Tongue (tissue), 2 donors: Measurements from ENCODE around the gene FMO5. TPM values are rescaled to one million over a fixed set of nuclear protein-coding genes. Genes with fewer than 3 reads are reported as not detected.
"Not testable (repeated sequence)": the region's sequence is repeated elsewhere in the genome, so short reads cannot be mapped to it uniquely, and the experiment has no call there.

Source experiments
- DNase-seq: peaks from one replicate; pipeline ENCODE4 v3.0.0-alpha.2; 2015
- total RNA-seq: library from RNA; depleted of rRNA; stranded (reverse); fragments of >200 nt; gene quantifications from one replicate; pipeline ENCODE4 v1.2.3, GENCODE V29; 2014

Gene FMO5
- total RNA-seq, 1 donor from 2014 or later = 1.5 TPM

DNA sequence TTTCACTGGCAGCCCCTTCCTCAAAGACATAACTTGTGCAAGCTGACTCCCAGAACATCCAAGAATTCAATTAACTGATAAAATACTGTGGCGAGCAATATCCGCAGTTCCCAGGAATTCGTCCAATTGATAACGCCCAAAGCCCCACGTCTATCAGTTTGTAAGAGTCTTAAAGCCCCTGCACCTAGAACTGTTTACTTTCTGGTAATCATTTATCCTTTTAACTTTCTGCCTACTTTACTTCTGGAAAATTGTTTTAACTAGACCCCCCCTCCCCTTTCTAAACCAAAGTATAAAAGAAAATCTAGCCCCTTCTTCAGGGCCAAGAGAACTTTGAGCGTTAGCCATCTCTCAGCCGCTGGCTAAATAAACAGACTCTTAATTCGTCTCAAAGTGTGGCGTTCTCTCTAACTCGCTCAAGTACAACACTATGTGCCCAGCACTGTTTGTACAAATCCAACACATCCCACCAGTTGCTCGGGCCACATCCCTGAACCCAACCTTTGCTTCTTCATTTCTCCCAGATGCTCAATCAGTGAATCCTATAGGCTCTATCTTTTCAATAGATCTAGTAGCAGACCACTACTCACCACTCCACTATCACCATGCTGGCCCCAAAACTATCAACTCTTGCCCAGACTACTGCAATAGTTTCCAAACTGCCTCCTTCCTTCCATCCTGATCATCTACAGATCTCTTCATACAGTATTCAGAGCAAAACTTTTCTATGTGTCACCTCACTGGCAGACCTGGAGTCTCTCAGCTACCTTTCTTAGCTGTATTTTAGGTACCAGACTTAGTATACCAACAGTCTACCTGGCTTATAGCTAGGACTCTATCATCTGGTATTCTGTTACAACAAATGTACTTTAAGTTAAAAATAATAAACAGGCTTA, 14.0 kb upstream of the FMO5 start:
- DNase-seq = no peak

GRCh38 chr1:147238053-147238902, 13.1 kb upstream of the FMO5 start:
- no peak for DNase-seq

DNA sequence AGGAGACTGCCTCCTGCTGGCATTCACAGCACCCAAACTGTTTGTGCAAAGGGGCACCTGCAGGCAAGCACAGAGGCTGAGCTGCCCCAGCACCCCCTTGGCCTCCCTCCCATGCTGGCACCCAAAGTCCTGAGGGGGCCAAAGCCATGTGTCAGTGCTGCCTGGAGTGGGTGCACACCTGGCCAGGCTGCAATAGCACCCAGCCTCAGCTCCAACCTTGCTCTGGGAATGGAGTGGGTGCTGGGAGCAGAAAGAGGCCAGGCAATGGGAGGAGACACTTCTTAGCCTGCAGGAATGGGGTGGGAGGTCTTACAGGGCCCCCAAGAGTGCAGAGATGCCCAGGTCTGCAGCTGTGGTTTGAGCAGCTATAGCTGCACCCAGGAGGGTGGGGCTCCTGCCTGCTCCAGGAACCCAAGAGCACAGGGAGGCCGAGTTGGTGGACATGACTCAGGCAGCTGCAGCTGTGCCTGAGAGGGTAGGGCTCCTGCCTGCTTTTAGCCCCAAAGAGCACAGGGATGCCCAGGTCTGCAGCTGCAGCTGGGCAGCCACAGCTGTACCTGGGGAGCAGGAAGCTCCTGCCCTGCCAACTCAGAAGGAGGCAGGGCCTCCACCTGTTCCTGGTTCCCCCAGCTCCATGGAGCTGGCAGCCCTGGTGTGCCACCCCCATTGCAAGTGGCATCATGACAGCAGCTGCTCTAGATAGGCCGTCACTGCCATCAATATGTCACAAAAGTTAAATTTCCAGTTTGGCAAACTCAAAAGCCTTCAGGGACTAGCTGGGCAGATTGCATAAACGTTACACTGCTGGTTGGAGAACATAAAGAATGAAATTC, 12.0 kb upstream of the FMO5 start:
- no peak for DNase-seq

- DNase-seq = no peak
These were observed 11.3 kb upstream of the FMO5 start for GRCh38 chr1:147236448-147236847.

GRCh38 chr1:147235822-147236221, 10.7 kb upstream of the FMO5 start:
- DNase-seq = no peak

- not testable (repeated sequence) for DNase-seq
These were observed 8.8 kb upstream of the FMO5 start for GRCh38 chr1:147233903-147234302.

DNA sequence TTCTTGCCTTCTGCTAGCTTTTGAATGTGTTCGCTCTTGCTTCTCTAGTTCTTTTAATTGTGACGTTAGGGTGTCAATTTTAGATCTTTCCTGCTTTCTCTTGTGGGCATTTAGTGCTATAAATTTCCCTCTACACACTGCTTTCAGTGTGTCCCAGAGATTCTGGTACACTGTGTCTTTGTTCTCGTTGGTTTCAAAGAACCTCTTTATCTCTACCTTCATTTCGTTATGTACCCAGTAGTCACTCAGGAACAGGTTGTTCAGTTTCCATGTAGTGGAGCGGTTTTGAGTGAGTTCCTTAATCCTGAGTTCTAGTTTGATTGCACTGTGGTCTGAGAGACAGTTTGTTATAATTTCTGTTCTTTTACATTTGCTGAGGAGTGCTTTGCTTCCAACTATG, 5.9 kb upstream of the FMO5 start:
- DNase-seq = not testable (repeated sequence)

GRCh38 chr1:147223740-147224615, 1.2 kb downstream of the FMO5 start:
- DNase-seq = no peak

GRCh38 chr1:147218606-147219005, 6.5 kb downstream of the FMO5 start:
- DNase-seq = no peak

GRCh38 chr1:147217141-147217540, 8.0 kb downstream of the FMO5 start:
- no peak for DNase-seq

DNA sequence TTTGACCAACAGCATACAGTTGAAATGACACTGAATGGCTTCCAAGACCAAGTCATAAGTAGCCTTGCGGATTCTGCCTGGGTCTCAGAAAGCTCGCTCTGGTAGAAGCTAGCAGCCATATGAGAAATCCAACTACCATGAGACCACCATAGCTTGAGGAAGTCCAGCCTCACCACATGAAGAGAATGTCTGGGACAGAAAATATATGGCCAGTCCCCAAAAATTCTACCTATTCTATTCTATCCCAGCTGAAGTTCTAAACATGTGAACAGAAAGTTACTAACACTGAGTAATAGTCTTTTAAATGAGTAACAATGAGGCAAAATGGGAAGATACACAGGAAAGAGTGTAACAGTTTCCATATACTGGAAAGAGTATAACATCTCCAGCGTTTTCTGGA, 9.0 kb downstream of the FMO5 start:
- no peak for DNase-seq

DNA sequence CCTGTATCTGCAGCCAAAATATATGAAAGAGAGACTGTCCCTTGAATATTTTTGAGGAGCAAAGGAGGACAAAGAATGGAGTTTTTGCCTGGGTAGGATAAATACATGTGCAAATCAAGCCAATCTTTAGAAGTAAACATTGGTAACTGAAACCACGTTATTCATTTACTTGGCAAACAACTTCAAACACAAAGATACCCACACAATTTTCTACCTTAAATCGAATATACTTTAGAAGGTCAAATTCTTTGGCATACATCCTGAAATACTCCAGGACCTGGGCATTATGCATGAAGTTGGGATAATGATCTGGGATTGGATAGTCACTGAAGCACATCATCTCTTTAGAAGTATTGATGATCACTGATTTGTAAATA, 9.6 kb downstream of the FMO5 start:
- DNase-seq = no peak

DNA sequence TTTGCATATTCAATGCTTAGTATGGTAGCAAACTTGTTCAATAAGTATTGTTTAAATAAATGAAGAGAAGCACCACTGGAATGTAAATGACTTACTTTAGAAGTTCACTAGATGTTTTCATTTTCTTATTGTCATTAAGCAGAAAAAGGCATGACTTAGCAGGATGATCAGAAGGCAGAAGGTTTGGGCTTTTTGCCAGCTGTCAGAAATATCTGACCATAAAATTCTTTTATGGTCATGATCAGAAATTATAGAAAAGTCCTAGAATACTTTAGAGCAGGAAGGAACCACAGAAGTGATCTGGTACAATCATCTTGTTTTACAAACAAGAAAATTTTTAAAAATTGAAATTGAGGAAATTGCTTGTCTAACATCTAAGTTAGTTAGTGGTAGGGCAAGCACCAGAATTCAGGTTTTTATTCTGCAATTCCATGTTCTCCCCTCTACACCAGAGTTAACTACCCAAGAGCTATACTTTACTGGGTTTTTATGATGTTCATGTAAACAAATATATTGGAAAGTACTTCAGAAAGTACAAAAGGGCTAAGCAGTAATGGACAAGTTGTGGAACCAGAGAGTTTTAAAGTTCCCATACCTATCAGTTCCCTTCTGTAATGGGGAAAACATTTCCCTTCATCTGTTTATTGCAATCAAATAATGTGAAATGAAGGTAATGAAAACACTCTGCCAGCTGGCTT, 10.1 kb downstream of the FMO5 start:
- no peak for DNase-seq

GRCh38 chr1:147214325-147214724, 10.8 kb downstream of the FMO5 start:
- no peak for DNase-seq

- no peak for DNase-seq
These were observed 11.9 kb downstream of the FMO5 start for GRCh38 chr1:147213271-147213670.

DNA sequence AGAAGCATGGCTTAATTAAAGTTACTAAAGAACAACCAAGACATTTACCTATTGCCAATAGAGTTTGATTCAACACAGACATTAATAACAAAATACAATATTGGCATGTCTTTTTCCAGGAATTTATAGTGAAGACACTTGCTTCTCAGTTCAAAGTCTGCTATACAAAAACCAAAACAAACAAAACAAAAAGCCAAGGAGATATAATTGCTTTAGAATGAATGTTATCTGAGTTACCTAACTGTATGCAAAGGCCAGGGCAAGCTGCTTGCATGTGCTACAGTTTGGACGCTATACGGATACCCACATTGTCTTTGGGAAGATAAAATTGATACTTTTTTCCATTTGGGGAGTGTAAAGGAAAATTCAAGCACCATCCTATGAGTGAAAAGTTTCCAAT, 13.6 kb downstream of the FMO5 start:
- no peak for DNase-seq

GRCh38 chr1:147210987-147211386, 14.2 kb downstream of the FMO5 start:
- DNase-seq = no peak

- no peak for DNase-seq
These were observed 15.0 kb downstream of the FMO5 start for GRCh38 chr1:147209825-147210821.

DNA sequence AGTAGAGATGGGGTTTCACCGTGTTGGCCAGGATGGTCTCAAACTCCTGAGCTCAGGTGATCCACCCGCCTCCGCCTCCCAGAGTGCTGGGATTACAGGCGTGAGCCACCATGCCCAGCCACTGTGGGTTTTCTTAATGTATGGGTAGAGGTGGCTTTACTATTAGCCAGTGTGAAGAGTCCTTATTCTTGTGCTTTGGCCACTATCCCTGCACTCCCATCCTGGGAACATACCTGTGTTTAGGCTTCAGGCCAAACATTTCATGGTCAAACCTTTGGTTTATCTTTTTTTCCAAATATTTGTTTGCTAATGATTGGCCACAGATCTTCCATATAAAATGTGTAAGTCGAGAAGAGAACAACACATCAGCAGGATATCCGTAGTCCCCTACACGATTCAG, 16.5 kb downstream of the FMO5 start:
- no peak for DNase-seq

- DNase-seq = no peak
These were observed 17.9 kb downstream of the FMO5 start for GRCh38 chr1:147207192-147207591.
